ENCODE results near the gene HEG1. TPM values are rescaled to one million over a fixed set of nuclear protein-coding genes. Genes with fewer than 3 reads are reported as not detected.

The HEG1 gene
- total RNA-seq, 4 donors from 2014 or later = 13.6 to 22.7 (median 16.8) TPM

DNA sequence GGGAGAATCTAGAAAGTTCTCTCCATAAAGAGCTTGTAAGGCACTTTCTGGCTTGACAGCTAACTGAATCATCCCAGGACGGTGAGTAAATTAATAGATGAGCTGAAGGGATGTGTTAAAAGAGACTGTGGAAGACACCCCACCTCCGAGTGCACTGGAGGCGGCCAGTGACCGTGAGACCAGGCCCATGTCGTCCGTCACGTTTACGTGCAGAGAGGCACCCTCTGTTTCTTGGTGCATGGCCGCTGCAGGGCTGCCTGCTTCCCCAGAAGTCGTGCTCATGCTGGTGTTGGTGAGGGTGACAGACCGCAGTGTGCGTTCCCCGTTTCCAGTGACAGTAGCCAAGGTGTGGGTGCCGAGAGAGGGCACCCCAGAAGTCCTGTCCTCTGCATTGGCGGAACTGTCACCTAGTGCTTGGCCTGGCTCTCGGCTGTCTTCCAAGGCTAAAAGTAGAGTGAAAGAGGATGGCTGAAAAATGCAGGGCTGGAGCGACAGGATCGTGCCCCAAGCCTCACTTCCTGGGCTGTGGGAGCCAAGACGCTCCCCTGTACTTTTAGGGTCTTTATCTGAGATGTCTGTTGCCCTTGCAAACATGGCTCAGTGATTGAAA is 41.1 kb downstream of the HEG1 start:
- TF ChIP-seq CTCF (IDR thresholded peaks at IDR 0.05) = no peak
- TF ChIP-seq POLR2A (IDR thresholded peaks at IDR 0.05) = no peak
- intact Hi-C loops (cut with DNase I; ENCODE audit: low total_unique reads) = no loop called here
- 89% methylated on average over 19 of the region's 19 CpGs for WGBS, 2 donors
- no peak overlapping the region for H3K4me3 ChIP-seq (ENCODE audit: low read depth, poor library complexity, severe bottlenecking)
- no peak for DNase-seq (ENCODE audit: low spot score in 2 of 2)

GRCh38 chr3:125013095-125013494 is 42.7 kb downstream of the HEG1 start:
- DNase-seq (ENCODE audit: low spot score in 2 of 2) = no peak
- H3K4me3 ChIP-seq (ENCODE audit: low read depth, poor library complexity, severe bottlenecking) = no peak overlapping the region
- intact Hi-C loops (cut with DNase I; ENCODE audit: low total_unique reads) = no loop called here
- 94 to 96% methylated on average over 1 of the region's 1 CpG for WGBS, 2 donors
- TF ChIP-seq POLR2A (IDR thresholded peaks at IDR 0.05) (no peak), CTCF (IDR thresholded peaks at IDR 0.05) (no peak)

DNA sequence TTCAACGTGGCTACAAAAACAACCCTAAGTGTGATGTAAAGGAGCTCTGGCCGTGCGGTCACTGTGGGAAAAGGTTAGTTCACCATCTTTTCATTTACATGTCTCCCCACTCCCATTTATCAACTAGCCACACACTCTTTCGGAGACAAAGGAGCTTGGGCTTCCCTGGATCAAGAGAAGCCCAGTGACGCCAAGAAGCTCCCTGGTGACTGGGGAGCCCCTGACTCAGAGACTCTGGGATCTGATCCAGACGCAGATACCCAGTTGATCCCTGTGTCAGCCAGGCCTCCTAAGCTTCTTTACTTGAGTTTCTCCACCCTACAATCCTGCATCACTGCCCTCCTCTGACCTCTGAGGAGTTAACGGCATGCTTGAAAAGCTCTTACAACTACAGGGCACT is 43.9 kb downstream of the HEG1 start:
- peak in 1 of 2 donors; percentile 7 for DNase-seq (ENCODE audit: low spot score in 2 of 2)
- 75 to 81% methylated on average over 7 of the region's 7 CpGs for WGBS, 2 donors
- H3K4me3 ChIP-seq (ENCODE audit: low read depth, poor library complexity, severe bottlenecking) = no peak overlapping the region
- intact Hi-C loops (cut with DNase I; ENCODE audit: low total_unique reads) = no loop called here
- no peak for TF ChIP-seq POLR2A (IDR thresholded peaks at IDR 0.05)
- no peak for TF ChIP-seq CTCF (IDR thresholded peaks at IDR 0.05)

DNA sequence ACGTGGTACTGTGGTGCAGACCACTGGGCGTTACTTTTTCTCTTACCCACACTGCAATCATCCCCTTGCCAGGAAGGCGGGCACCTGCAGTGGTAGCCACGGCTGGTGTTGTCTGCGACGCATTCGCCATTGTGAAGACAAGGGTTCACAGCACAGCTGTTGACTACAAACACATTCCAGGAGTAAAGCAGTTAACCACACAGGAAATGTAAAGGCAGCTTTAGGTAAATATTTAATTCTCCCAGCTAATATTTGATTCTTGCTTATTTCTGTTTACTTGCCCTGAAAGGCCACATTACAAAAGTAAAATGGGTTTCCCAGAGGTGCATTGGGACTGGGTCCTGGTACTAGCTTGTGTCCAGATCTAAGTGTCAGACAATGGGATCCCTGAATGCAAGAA is 45.4 kb downstream of the HEG1 start:
- intact Hi-C loops (cut with DNase I; ENCODE audit: low total_unique reads) = no loop called here
- H3K4me3 ChIP-seq (ENCODE audit: low read depth, poor library complexity, severe bottlenecking) = no peak overlapping the region
- no peak for DNase-seq (ENCODE audit: low spot score in 2 of 2)
- TF ChIP-seq CTCF (IDR thresholded peaks at IDR 0.05) (no peak), POLR2A (IDR thresholded peaks at IDR 0.05) (no peak)
- WGBS, 2 donors = 94 to 98% methylated on average over 7 of the region's 7 CpGs

DNA sequence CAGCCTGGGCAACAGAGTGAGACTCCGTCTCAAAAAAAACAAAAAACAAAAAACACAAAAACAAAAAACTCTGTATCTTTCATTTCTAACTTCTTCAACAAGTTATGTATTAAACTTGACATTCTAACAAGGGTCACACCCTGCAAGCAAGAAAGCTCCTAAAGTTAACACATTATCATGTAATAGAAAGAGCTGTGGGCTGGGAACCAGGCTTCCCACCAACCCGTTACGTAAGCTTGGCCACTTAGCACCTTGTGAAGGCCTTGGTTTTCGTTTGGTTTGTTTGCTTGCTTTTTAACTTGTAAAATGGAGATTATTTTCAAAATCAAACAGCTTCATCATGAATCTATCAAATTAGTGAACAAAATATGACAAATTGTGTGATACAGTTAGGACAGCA is 47.0 kb downstream of the HEG1 start:
- no peak for DNase-seq (ENCODE audit: low spot score in 2 of 2)
- TF ChIP-seq POLR2A (IDR thresholded peaks at IDR 0.05) (no peak), CTCF (IDR thresholded peaks at IDR 0.05) (no peak)

GRCh38 chr3:125006291-125006731 is 49.5 kb downstream of the HEG1 start:
- no peak overlapping the region for H3K4me3 ChIP-seq (ENCODE audit: low read depth, poor library complexity, severe bottlenecking)
- 91 to 93% methylated on average over 5 of the region's 5 CpGs for WGBS, 2 donors
- TF ChIP-seq CTCF (IDR thresholded peaks at IDR 0.05) (no peak), POLR2A (IDR thresholded peaks at IDR 0.05) (no peak)
- no peak for DNase-seq (ENCODE audit: low spot score in 2 of 2)
- intact Hi-C loops (cut with DNase I; ENCODE audit: low total_unique reads) = no loop called here

More for the DNA sequence above, 47.0 kb downstream of the HEG1 start:
- no peak overlapping the region for H3K4me3 ChIP-seq (ENCODE audit: low read depth, poor library complexity, severe bottlenecking)
- WGBS, 2 donors = 95% methylated on average over 4 of the region's 4 CpGs
- intact Hi-C loops (cut with DNase I; ENCODE audit: low total_unique reads) = no loop called here

Data from lower leg skin (tissue), 4 donors.